IMR-90 (cell line): ENCODE measurements around the gene DGKE. TPM values are rescaled to one million over a fixed set of nuclear protein-coding genes. Genes with fewer than 3 reads are reported as not detected.

Experiments
- ATAC-seq: fragments of 200-7000 bp; cut with Tn5 transposase; 2 replicates; pipeline ENCODE4 v1.9.1; 2020; ENCODE audit warnings: low read depth, mild to moderate bottlenecking, moderate library complexity
- BruUV-seq: library from RNA; stranded (reverse); fragments of 400-500 nt; replicated peaks from 2 replicates; lab custom pipeline; 2021; lab: Mats Ljungman, UMichigan
- CTCF ChIA-PET: fragments of 300-600 bp; formaldehyde crosslinking; extraction: SDS; loops from one replicate; lab custom pipeline; 2021; ENCODE audit warnings: antibody characterized with exemption; lab: Yijun Ruan, JAX
- POLR2A ChIA-PET: fragments of 300-600 bp; sonication (Branson Sonifier 250); formaldehyde crosslinking; loops from one replicate; lab custom pipeline; 2022; ENCODE audit warnings: antibody characterized with exemption; ENCODE audit not compliant: unreplicated experiment; lab: Charles Lee
- DNase-seq: peaks from one replicate; pipeline ENCODE4 v3.0.0; 2013
- H2AFZ ChIP-seq: replicated peaks from 2 replicates; pipeline ENCODE3; 2013; ENCODE audit warnings: low read length, mild to moderate bottlenecking; ENCODE audit not compliant: poor library complexity
- H2AK5ac ChIP-seq: 2 replicates; pipeline ENCODE4 v1.6.1; 2013; ENCODE audit warnings: low read depth, low read length, inconsistent platforms
- H2AK9ac ChIP-seq: replicated peaks from 2 replicates; pipeline ENCODE3; 2013; ENCODE audit warnings: mild to moderate bottlenecking, low read depth, low read length, moderate library complexity; ENCODE audit not compliant: poor library complexity
- H2BK120ac ChIP-seq: 2 replicates; pipeline ENCODE4 v1.6.1; 2013; ENCODE audit warnings: low read depth, low read length, inconsistent platforms
- H2BK15ac ChIP-seq: 3 replicates; pipeline ENCODE4 v1.6.1; 2013; ENCODE audit warnings: low read depth, low read length, inconsistent platforms
- H2BK20ac ChIP-seq: 2 replicates; pipeline ENCODE4 v1.6.1; 2013; ENCODE audit warnings: low read depth, mild to moderate bottlenecking, inconsistent platforms, low read length, moderate library complexity
- H2BK5ac ChIP-seq: 2 replicates; pipeline ENCODE4 v1.6.1; 2013; ENCODE audit warnings: mild to moderate bottlenecking, low read depth, low read length, inconsistent platforms; ENCODE audit not compliant: poor library complexity, severe bottlenecking
- H3K14ac ChIP-seq: replicated peaks from 2 replicates; pipeline ENCODE4 v1.6.1; 2013; ENCODE audit warnings: low read depth, low read length, inconsistent platforms
- H3K18ac ChIP-seq: 2 replicates; pipeline ENCODE4 v1.6.1; 2013; ENCODE audit warnings: low read depth, low read length, control low read depth
- H3K23ac ChIP-seq: 2 replicates; pipeline ENCODE4 v1.6.1; 2013; ENCODE audit warnings: low read depth, low read length, inconsistent platforms
- H3K27ac ChIP-seq: 2 replicates; pipeline ENCODE4 v1.5.1; 2013; ENCODE audit warnings: mild to moderate bottlenecking, control low read depth, low read length; ENCODE audit not compliant: insufficient read depth
- H3K27me3 ChIP-seq: 2 replicates; pipeline ENCODE4 v1.6.1; 2013; ENCODE audit warnings: low read length; ENCODE audit not compliant: control insufficient read depth, insufficient read depth
- H3K36me3 ChIP-seq: 2 replicates; pipeline ENCODE4 v1.6.1; 2013; ENCODE audit warnings: low read length, mixed read lengths; ENCODE audit not compliant: control insufficient read depth, insufficient read depth
- H3K4ac ChIP-seq: 2 replicates; pipeline ENCODE4 v1.6.1; 2013; ENCODE audit warnings: low read depth, low read length, inconsistent platforms
- H3K4me1 ChIP-seq: 2 replicates; pipeline ENCODE4 v1.6.1; 2013; ENCODE audit warnings: low read length, mixed read lengths; ENCODE audit not compliant: control insufficient read depth, insufficient read depth
- H3K4me2 ChIP-seq: 2 replicates; pipeline ENCODE4 v1.6.1; 2013; ENCODE audit warnings: low read depth, mild to moderate bottlenecking, control low read depth, low read length, moderate library complexity
- H3K4me3 ChIP-seq: 2 replicates; pipeline ENCODE4 v1.5.1; 2013; ENCODE audit warnings: low read depth, mild to moderate bottlenecking, control low read depth, low read length, moderate library complexity; ENCODE audit not compliant: insufficient read depth
- H3K56ac ChIP-seq: 2 replicates; pipeline ENCODE4 v1.6.1; 2013; ENCODE audit warnings: low read length, inconsistent platforms; ENCODE audit not compliant: insufficient read depth; ENCODE audit errors: extremely low read depth
- H3K79me1 ChIP-seq, 2 experiments: 2 replicates each; pipeline ENCODE4 v1.6.1; 2013; ENCODE audit warnings: low read length in 2 of 2, inconsistent platforms in 1 of 2, low read depth in 1 of 2
- H3K9ac ChIP-seq: 2 replicates; pipeline ENCODE4 v1.6.1; 2013; ENCODE audit warnings: low read depth, low read length, control low read depth
- H3K9me1 ChIP-seq: 2 replicates; pipeline ENCODE4 v1.6.1; 2013; ENCODE audit warnings: low read length, inconsistent platforms; ENCODE audit not compliant: insufficient read depth
- H3K9me3 ChIP-seq: 2 replicates; pipeline ENCODE4 v1.6.1; 2013; ENCODE audit warnings: low read length; ENCODE audit not compliant: control insufficient read depth, insufficient read depth
- H4K20me1 ChIP-seq: 2 replicates; pipeline ENCODE4 v1.6.1; 2013; ENCODE audit warnings: low read length, inconsistent platforms; ENCODE audit not compliant: insufficient read depth
- H4K5ac ChIP-seq: 2 replicates; pipeline ENCODE4 v1.6.1; 2013; ENCODE audit warnings: mild to moderate bottlenecking, low read depth, low read length, control low read depth
- H4K8ac ChIP-seq, 2 experiments: 2 replicates each; pipeline ENCODE4 v1.6.1; 2013; ENCODE audit warnings: low read depth in 2 of 2, low read length in 2 of 2, control low read depth in 1 of 2, inconsistent platforms in 1 of 2
- H4K91ac ChIP-seq: 2 replicates; pipeline ENCODE4 v1.6.1; 2013; ENCODE audit warnings: low read depth, low read length, inconsistent platforms; ENCODE audit not compliant: insufficient read depth
- BHLHE40 ChIP-seq: fragments of 150-350 bp; IDR thresholded peaks from 2 replicates; pipeline ENCODE4 v1.6.1; 2016; ENCODE audit warnings: mild to moderate bottlenecking, low read depth, low read length
- CEBPB ChIP-seq: IDR thresholded peaks from 2 replicates; pipeline ENCODE4 v1.6.1; 2012; ENCODE audit warnings: low read depth, low read length, improper control_type of control experiment
- CHD1 ChIP-seq: IDR thresholded peaks from 2 replicates; pipeline ENCODE4 v1.6.1; 2012; ENCODE audit warnings: low read depth, low read length, improper control_type of control experiment
- CTCF ChIP-seq: conservative IDR thresholded peaks from 2 replicates; pipeline ENCODE4 v1.5.1; 2012; ENCODE audit warnings: mild to moderate bottlenecking, low read depth, low read length, improper control_type of control experiment
- ELK1 ChIP-seq: fragments of 150-350 bp; IDR thresholded peaks from 2 replicates; pipeline ENCODE4 v1.6.1; 2016; ENCODE audit warnings: low read depth, mild to moderate bottlenecking, low read length, moderate library complexity, borderline replicate concordance
- FOS ChIP-seq: fragments of 150-350 bp; IDR thresholded peaks from 2 replicates; pipeline ENCODE4 v1.6.1; 2016; ENCODE audit warnings: low read depth, low read length
- MAFK ChIP-seq: IDR thresholded peaks from 2 replicates; pipeline ENCODE4 v1.6.1; 2012; ENCODE audit warnings: low read depth, low read length, improper control_type of control experiment
- MAZ ChIP-seq: IDR thresholded peaks from 2 replicates; pipeline ENCODE4 v1.6.1; 2012; ENCODE audit warnings: low read depth, mild to moderate bottlenecking, low read length, improper control_type of control experiment, moderate library complexity, borderline replicate concordance
- MXI1 ChIP-seq: IDR thresholded peaks from 2 replicates; pipeline ENCODE4 v1.6.1; 2012; ENCODE audit warnings: low read depth, mild to moderate bottlenecking, low read length, moderate library complexity, borderline replicate concordance
- NFE2L2 ChIP-seq: fragments of 150-350 bp; IDR thresholded peaks from 2 replicates; pipeline ENCODE4 v1.6.1; 2016; ENCODE audit warnings: low read depth, mild to moderate bottlenecking, low read length
- POLR2A ChIP-seq: IDR thresholded peaks from 2 replicates; pipeline ENCODE4 v1.6.1; 2012; ENCODE audit warnings: mild to moderate bottlenecking, low read depth, low read length
- RAD21 ChIP-seq: IDR thresholded peaks from 2 replicates; pipeline ENCODE4 v1.6.1; 2012; ENCODE audit warnings: low read length, improper control_type of control experiment
- RCOR1 ChIP-seq: IDR thresholded peaks from 2 replicates; pipeline ENCODE4 v1.6.1; 2012; ENCODE audit warnings: mild to moderate bottlenecking, low read length, improper control_type of control experiment; ENCODE audit not compliant: insufficient replicate concordance
- RFX5 ChIP-seq: IDR thresholded peaks from 2 replicates; pipeline ENCODE4 v1.8.0; 2012; ENCODE audit warnings: low read depth, mild to moderate bottlenecking, low read length, moderate library complexity
- SMC3 ChIP-seq: fragments of 150-350 bp; IDR thresholded peaks from 2 replicates; pipeline ENCODE4 v1.6.1; 2016; ENCODE audit warnings: low read depth, mild to moderate bottlenecking, antibody characterized with exemption, low read length, moderate library complexity
- USF2 ChIP-seq: fragments of 150-350 bp; IDR thresholded peaks from 2 replicates; pipeline ENCODE4 v1.6.1; 2017; ENCODE audit warnings: mild to moderate bottlenecking, antibody characterized with exemption, low read length, low read depth
- WGBS, 2 experiments: methylation state at CpG; one replicate each; pipeline versions ENCODE4 v1.1.5 to v1.1.7; 2013; ENCODE audit warnings: missing lambda C conversion rate in 2 of 2; ENCODE audit not compliant: insufficient read length in 1 of 2; ENCODE audit errors: extremely low coverage in 2 of 2; 5-methylcytosine and 5-hydroxymethylcytosine counted together
- dilution Hi-C: fragments of 300-500 bp; cut with HindIII; formaldehyde crosslinking; loops from one replicate; pipeline ENCODE4 v1.14.3; 2018; ENCODE audit warnings: low sequenced_read_pairs; ENCODE audit not compliant: unreplicated experiment
- in situ Hi-C: fragments of 300-500 bp; cut with MboI; formaldehyde crosslinking; loops from 3 replicates; pipeline ENCODE4 v1.14.3; 2019; ENCODE audit warnings: low sequenced_read_pairs, inconsistent platforms, mixed read lengths
- intact Hi-C: fragments of 100-400 bp; cut with micrococcal nuclease; formaldehyde crosslinking; loops from 2 replicates; pipeline ENCODE4 v1.10.0; 2022
- polyA plus RNA-seq, 3 experiments: library from polyadenylated mRNA; depleted of rRNA; stranded (reverse); fragments of >200 nt; gene quantifications; 2 replicates each; pipeline ENCODE4 v1.2.3, GENCODE V29; 2012; ENCODE audit warnings: low replicate concordance in 1 of 3
- total RNA-seq: library from RNA; depleted of rRNA; stranded (reverse); fragments of >200 nt; gene quantifications from 2 replicates; pipeline ENCODE4 v1.2.3, GENCODE V29; 2012

DGKE gene
- total and polyA plus RNA-seq, 2 of the 4 experiments (the other 2 are of a cell fraction): 3.9 to 5.0 TPM

GRCh38 chr17:56821847-56822534, 12.0 kb upstream of the DGKE start:
- no peak overlapping the region for H3K4me2 ChIP-seq
- DNase-seq: no peak
- H2AK9ac ChIP-seq: no peak overlapping the region
- no TSS peak for BruUV-seq
- H4K91ac ChIP-seq: no peak overlapping the region
- POLR2A ChIA-PET: no interaction called here
- CTCF ChIA-PET: interaction anchor here (0.7 kb wide), 1 partner anchor 23 kb away, joined by 3 read pairs; no protein-coding TSS in a partner anchor
- no peak overlapping the region for H2BK15ac ChIP-seq
- no peak for ATAC-seq
- intact Hi-C loops: no loop called here
- no peaks in the 10 kb centered on the region for H3K36me3 ChIP-seq
- no CpG with 5 or more reads among the region's 3 CpGs for WGBS, 2 experiments
- H4K5ac ChIP-seq: no peak overlapping the region
- H3K18ac ChIP-seq: no peak overlapping the region
- no peak overlapping the region for H2AK5ac ChIP-seq
- H3K9me1 ChIP-seq: no peaks in the 10 kb centered on the region
- no peak overlapping the region for H4K8ac ChIP-seq
- H2BK5ac ChIP-seq: no peak overlapping the region
- H3K4ac ChIP-seq: no peak overlapping the region
- H3K27ac ChIP-seq: no peak overlapping the region
- TF ChIP-seq RAD21 (no peak), ELK1 (no peak), FOS (no peak), MXI1 (no peak), NFE2L2 (no peak), CHD1 (no peak), USF2 (no peak), MAZ (no peak), SMC3 (no peak), BHLHE40 (no peak), CEBPB (no peak), MAFK (no peak), CTCF (no peak), RCOR1 (no peak), POLR2A (no peak), RFX5 (no peak)
- no peak overlapping the region for H3K23ac ChIP-seq
- H4K20me1 ChIP-seq: no peaks in the 10 kb centered on the region
- in situ Hi-C loops: no loop called here
- no peak overlapping the region for H3K9ac ChIP-seq
- no peak overlapping the region for H3K14ac ChIP-seq
- no peak overlapping the region for H3K4me3 ChIP-seq
- H3K4me1 ChIP-seq: no peaks in the 10 kb centered on the region
- H3K27me3 ChIP-seq: no peaks in the 10 kb centered on the region
- H2BK120ac ChIP-seq: no peak overlapping the region
- no peak overlapping the region for H3K56ac ChIP-seq
- H2BK20ac ChIP-seq: no peak overlapping the region
- no peak overlapping the region for H2AFZ ChIP-seq
- no peaks in the 10 kb centered on the region for H3K9me3 ChIP-seq
- dilution Hi-C loops: no loop called here
- peaks cover 0 to 4% of the 10 kb centered on the region in 2 experiments; a peak in 1 of 4 replicates for H3K79me1 ChIP-seq
